Activated naive CD4-positive, alpha-beta T cell treated with anti-CD3 and anti-CD28 coated beads, Interleukin-2, amount 50 U/mL, for 16 hours (primary cell): Measurements from ENCODE around the gene RNF215.

Experiments
- DNase-seq: peaks from one replicate; pipeline ENCODE4 v3.0.0-alpha.2; 2020

Gene RNF215

DNA sequence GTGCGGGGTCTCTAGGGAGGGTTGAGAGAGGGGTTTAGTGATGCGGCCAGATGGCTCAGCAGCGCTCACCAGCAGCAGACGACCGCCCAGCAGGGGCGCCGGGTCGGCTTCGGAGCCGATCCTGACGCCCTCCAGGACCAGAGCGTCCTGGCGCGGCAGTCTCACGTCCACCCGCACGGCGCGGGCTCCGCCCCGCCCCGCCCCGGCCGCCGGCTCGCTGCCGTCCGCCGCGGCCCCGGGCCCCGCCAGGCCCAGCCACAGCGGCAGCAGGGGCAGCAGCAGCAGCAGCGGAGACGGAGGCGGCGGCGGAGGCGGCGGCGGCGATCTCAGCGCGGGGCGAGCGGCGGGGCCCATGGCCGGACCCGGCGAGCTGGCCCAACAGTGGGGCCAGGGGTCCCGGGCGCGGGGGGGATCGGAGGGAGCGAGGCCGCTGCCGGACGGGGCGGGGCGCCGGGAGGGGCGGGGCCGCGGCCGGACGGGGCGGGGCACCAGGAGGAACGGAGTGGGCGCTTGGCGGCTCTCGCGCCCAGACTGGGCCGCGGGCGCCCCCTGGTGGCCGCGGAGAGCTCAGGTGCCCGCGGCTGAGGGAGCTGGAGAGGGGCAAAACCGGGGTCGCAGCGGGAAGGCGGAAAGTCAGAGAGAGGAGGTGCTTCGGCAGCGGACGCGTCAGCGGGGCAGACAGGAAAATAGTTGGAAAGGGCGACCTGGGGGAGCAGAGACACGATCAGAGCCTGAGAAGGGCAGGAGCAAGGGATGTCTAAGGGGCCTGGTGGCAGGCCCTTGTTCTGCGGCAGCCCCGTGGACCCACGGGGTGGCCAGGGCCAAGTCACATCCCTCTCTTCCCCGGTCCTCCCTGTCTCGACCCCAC, at the start of gene RNF215:
RNF215 (minus strand) TSS at position 452 of the 868 bp plus-strand sequence; CDS start at position 354, 98 bp downstream.
- DNase-seq, result peak; percentile 78

DNA sequence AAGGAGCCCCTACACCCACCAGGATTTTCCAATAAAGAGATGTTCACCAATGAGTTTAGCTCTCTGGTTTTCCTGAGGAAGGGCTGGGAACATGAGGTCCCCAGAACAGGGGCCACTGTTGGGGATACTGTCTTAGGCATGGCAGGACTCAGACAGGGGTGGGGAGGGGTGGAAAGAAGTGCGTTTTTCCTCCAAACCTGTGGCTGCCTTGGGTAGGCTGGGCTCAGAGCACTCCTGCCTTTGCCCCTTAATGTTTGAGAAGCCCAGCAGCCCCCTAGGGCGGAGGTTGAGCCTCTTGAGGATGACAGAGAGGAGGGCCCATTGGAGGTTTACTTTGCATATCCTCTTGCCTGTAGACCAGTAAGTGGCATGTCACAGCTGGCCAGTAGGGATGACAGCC, 49.0 kb upstream of the RNF215 start:
- DNase-seq, result no peak

DNA sequence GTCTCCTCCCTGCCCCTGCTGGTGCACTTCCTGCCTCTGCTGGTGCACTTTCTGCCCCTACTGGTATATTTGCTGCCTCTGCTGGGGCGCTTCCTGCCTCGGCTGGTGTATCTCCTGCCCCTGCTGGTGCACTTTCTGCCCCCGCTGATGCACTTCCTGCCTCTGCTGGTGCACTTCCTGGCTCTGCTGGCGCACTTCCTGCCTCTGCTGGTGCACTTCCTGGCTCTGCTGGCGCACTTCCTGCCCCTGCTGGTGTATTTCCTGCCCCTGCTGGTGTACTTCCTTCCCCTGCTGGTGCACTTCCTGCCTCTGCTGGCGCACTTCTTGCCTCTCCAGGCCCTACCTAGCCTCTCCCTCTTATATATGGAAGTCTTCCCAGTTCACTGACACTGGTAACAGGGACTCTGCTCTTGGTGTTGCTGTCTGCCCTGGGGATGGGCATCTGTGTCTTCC, 48.5 kb upstream of the RNF215 start:
- peak; percentile 77 for DNase-seq

DNA sequence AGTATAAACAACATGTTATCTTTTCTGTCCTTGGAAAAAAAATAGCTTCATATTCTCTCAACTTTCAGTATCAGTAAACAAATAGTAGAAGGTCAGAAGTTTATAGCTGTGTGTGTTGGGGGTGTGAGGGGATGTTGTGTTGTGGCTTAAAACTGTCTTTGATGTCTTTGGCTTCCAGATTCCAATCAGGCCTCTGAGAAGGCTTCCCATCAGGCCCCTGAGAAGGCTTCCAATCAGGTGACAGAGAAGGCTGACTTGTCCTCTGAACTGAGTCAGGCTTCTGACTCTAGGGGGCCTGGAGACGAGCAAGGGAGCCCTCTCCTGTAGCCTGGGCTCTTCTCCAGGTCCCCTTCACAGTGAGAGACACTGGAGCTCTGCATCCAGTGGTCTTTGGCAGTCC, 47.6 kb upstream of the RNF215 start:
- no peak for DNase-seq

DNA sequence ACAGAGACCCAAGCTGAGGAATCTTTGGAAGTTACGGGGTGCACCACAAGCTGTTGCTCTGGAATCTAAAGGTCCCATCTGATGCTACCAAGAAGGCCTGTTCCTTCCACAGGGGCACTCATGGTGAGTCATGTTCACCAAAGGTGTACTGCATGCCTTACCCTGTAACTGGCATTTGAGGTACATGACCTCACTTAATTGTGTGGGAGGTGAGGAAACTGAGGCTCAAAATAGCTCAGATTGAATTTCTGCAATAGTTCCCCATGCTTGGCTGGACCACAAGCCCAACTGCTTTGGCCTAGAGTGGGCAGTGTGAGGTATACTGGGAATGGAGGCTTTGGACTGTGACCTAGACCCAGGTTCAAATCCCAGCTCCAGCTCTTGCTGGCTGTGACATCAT, 46.6 kb upstream of the RNF215 start:
- DNase-seq, result no peak

DNA sequence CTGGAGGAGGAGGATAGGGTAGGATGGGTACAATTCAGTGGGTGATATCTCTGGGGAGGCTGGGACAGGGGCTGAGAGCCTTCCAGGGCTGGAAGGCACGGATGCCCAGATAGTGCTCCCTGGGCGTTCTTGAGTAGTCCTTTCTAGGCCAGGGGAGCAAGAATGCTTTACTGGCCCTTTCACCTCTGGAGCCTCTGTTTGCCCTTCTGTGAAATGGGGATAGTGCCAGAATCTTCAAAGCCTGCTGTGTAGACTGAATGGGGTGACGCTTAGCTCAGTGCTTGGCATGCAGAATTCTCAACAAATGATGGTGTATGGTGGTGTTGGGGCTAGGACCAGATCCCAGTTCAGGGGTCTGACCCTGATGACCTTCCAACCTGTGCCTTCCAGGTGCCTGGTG, 46.0 kb upstream of the RNF215 start:
- DNase-seq, result no peak

DNA sequence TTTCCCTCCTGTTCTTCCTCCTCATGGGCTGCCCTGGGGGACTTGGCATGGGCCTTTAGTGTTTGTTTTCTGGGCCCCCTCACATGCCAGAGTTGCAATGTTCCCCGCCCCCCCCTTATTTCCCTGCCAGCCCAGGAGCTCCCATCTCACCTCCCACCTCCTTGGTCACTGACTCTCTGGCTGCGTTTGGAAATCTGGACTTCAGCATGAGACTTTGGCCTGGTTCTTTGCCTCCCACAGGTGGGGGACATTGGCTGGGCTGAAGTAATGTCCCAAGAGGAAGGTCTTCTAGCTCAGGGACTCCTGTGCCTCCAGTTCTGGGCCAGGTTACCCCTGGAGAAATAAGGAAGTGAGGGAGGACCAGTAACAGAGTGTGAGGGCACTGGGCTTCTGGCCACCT, 45.3 kb upstream of the RNF215 start:
- no peak for DNase-seq

DNA sequence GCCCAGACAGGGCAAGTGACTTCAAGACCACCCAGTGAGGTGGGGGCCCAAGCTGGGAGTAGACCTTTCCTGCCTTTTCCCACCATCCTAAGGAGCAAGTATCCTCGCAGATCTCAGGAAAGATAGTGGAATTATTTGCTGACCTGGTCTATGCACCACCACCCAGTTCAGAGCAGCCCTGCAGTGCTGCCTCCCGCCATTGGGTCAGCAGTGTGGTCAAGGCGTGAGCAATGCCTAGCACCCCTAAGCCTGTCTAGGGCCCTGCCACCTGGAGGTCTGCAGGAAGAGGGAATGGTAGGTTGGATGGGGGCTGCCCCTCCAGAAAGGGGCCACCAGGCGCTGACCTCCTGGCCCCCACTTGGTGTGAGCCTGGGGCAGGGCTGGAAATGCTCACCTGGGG, 44.9 kb upstream of the RNF215 start:
- no peak for DNase-seq

DNA sequence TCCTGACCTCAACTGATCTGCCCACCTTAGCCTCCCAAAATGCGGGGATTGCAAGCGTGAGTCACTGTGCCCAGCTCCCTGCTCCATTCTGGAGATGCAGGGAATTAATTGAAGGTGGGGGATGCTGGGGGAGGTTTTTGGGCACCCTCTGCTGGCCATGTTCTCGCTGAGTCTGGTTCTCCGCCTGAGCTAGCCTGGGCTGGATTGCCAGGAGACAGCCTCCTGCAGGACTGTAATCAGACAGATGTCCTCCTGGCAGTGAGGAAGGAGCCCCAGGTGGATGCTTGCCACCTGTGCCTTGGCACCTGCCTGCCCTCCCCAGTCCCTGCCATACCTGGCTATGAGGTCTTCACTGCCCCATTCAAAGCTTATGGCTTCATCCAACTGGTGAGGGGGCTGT, 43.7 kb upstream of the RNF215 start:
- DNase-seq, result no peak

DNA sequence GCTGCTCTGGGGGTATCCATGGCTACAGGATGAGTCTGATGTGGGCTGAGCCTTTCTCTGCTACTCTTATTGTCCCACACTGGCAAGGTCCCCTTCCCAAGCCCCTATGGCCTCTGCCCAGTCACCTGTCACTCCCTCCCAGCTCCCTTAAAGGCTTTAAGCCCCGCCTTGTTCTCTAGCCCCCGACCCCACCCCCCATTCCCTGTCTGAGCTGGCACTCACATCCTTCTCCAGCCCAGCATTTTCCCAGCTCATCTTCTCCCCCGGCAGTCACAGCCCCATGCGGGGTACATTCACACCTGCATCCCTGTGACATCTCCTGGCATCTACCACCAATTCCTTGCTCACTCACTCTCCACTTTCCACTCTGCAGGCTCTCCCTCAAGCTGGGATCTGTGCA, 42.7 kb upstream of the RNF215 start:
- DNase-seq, result no peak

DNA sequence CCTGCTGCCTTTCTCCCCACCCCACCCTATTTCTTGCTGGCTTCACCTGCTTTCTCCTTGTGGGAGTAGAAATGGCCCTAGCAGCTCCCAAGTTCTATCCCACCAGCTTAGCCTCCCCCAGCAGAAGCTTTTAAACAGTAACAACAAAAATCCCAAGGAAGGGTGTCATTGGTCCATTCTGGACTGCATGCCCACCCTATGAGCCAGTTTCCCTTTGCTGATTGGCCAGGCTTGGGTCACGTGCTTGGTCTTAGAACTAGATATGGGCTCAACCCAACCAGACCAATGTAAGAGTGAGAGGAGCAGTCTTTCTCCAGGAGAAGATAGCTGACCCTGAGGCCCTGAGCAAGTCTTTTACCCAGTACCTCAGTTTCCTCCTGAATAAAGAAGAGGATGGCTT, 40.7 kb upstream of the RNF215 start:
- no peak for DNase-seq

DNA sequence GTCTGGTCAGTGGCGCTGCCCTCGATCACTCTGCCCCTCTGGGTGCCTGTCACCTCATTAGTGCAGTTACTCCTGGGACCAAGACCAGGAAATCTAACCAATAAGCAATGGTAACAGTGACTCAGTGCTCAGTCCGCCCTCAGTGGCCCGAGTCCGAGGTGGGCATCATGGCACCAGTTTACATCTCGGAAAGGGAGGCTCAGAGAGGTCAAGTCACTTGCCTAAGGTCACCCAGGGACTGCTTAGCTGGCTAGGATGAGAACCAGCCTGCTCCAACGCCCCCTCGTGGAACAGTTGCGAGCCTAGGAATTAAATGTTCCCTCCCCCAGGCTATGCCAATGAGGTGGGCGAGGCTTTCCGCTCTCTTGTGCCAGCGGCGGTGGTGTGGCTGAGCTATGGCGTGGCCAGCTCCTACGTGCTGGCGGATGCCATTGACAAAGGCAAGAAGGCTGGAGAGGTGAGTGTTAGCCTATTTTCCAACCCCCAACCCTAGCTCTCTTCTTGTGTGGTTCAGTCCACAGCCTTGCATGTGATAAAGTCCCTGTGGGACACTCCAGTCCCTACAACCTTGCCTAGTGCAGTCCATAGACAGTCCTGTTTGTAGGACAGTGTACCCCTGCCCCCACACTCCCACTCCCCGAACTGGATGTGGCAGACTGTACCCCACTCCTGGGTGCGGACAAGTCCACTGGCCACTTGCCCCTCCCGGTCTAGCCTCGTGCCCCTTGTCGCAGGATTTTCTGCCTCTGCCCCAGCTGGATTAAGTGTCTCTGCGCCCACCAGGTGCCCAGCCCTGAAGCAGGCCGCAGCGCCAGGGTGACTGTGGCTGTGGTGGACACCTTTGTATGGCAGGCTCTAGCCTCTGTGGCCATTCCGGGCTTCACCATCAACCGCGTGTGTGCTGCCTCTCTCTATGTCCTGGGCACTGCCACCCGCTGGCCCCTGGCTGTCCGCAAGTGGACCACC, 39.5 kb upstream of the RNF215 start:
- peak; percentile 88 for DNase-seq

DNA sequence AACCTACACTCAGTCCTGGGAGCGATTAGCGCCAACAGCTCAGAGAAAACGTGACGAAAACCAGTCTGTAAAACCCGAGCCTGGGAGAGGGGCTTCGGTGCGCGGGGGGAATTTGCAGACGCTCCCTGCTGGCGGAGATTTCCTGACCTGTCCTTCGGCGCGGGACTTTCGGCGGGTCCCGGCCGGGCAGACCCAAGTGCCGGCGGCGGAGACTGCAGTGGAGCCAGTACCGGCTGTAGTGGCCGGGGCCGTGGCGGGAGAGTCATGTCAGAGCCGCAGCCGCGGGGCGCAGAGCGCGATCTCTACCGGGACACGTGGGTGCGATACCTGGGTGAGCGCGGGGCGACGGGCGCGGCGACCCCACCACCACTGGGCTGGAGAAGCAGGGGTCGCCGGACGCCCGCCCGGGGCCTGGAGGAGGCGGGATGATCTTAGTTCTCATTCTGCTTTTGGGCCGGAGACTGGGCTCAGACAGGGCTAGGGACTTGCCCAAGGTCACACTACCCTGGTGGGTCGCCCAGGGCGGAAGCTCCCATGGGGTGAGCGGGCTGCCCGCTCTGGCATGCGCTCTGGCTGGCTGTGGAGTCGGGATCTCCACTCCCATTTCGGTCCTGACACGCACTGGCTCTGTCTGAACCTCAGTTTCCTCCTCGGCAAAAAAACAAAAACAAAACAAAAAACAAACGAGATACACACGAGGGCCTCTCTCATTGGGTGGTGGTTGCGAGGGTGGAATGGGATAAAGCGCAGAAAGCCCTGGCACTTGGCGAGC, 38.6 kb upstream of the RNF215 start, which contains the start of gene MTFP1:
MTFP1 (plus strand) TSS at position 153 of the 772 bp plus-strand sequence; CDS start at position 265, 112 bp downstream.
- peak; percentile 56 for DNase-seq

DNA sequence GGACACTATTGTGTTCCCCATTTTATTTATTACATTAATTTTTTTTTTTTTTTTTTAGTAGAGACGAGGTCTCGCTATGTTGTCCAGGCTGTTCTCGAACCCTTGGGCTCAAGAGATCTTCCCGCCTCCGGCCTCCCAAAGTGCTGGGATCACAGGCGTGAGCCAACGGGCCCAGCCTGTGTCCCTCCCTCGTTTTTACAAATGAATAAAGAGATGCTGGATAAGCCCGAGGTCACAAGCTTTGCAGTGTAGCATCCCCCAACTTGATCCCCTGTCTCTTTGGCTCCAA, 38.1 kb upstream of the RNF215 start:
- no peak for DNase-seq

DNA sequence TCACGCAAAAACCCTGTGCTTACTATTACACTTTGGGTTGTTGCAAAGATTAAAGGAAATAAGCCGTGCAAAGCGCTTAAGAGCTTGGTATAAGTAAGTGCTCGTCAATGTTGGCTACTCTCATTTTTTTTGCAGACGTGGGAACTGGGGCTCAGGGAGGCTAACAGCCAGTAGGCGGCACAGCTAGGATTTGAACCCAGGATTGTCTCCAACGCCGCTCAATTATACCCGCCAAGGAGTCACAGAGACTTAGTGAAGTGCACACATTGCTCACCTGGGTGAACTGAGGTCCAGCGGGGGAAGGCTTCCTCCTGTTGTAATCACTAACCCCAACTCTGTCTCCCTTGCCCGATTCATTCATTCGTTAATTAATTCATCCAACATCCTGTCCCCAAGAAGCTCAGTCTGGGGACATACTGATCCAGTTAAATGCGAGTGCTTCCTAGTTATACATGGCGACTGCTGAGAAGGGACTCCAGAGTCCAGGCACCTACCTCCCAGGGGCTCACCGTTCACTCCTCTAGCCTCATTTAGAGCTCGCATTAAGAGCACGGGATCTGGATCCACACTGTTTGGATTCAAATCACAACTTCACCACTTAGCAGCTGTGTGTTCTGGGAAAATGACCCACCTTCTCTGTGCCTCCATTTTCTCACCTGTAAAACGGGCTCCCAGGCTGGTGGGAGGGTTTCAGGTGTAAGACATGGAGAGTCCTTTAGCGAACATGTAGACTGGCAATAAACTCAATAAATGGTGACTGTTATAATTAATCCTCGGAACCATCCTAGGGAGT, 37.5 kb upstream of the RNF215 start:
- DNase-seq, result no peak

DNA sequence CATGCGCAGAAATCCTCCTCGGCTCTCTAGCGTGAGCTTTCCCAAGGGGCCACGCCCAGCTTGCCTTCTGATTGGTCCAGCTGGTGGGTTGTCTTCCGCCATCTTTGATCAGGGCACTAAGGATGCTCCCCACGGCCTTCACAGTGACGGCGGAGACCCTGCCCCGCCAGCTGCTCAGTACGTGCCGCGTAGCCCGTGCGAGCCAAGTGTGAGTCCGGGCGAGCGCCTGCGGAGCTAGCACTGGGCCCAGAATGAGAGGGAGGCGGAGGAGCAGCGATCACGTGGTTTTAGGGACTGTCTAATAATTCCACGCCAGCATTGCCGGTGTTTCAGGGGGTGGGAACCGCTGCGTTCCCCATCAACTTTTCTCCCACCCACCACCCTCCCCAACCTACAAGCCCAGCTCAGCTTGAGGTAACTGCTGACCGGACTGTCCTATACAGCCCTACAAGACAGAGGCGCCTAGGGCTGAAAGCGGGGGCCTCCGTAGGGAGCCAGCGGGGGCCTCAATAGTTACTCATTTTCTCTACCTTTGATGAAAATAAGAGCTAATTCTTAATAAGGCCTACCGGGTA, 36.8 kb upstream of the RNF215 start:
- peak; percentile 98 for DNase-seq

DNA sequence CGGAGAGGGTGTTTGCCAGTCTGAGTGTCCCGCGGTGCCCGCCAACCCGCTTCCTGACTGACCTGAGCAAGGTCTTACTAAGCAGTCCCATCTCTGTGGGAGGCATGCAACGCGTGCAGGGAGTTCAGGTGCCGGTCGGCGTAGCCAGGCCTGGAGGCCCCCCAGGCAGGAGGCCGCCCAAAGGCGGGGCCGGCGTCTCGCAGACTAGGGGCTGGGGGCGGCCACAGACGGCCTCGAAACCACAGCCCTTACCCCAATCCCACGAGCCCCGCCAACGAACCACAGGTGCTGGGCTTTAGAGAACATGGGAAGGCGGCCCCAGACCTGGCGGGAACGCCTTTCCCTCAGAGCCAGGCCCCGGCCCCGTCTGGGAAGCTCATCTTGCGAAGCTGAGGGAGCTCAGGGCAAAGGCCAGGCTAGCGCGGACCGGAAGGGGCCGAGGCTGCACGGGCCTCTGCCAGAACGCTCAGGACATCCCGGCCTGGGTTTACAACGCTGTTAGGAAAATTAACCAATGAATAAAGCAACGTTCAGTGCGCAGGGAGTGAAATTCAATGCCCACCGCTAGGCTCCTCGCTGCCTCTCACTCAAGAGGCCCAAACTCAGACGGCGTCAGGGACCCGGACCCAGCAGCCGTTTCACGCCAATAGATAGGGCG, 36.2 kb upstream of the RNF215 start:
- DNase-seq, result peak; percentile 56

DNA sequence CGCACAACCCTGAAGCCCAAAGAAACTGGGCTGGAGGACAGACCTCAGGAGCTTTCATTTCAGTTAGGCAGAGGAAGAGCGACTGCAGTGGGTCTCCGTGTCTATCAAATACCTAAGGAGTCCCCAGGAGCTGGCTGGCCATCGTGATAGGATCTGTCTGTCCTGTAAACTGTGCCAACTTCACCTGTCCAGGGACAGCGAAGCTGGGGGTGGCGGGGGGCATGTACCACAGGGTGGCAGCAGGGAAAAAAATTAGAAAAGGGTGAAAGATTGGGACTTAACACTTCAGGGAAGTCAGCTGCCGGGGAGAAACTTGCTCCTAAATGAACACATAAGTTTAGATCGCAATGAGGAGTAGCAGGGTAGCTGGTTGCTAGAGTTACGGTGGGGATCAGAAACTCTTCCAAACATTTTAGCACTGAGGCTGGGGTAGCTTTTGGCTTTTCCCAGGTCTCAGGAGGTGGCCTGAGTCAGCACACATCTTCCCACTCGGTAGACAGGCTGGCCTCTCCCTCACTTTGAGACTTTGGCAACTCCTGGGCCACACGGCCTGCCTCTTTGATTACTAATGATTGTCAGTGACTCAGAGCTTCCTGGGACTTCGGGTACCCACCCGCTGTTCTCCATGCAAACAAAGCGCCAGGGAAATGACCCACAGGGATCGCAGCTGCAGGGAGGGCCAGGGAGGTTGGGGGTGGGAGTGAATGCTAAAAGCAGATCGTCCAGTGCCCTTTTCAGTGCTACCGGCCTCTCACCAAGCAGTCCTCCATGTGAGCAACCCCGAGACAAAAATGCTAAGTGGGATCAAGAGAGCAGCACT, 35.5 kb upstream of the RNF215 start:
- DNase-seq, result peak; percentile 39

DNA sequence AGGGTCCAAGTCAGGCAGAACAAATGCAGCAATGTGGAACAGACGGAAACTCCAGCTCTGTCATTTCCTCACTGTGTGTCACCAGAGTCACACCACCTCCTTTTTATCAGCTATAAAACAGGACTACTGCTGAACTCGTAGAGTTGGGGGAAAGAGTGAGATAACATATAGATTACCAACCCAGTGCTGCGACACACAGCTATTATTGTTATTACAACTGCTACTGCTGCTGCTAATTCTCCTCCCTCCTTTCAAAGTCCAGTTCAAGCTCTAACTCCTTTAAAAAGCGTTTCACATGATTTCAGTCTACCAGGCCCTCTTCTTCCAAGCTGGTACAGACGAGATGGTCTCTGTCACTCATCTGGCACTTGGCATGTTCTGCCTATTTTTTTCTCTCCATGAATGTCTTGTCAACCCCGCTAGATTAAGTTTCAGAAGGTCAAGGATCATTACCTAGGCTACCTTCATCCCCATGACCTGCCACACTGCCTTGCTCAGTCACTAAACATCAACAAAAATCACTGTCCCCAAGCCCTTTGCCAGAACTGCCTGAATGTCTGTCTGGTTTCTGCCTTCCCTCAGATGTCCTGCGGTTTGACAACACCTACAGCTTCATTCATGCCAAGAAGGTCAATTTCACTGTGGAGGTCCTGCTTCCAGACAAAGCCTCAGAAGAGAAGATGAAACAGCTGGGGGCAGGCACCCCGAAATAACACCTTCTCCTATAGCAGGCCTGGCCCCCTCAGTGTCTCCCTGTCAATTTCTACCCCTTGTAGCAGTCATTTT, 34.7 kb upstream of the RNF215 start:
- DNase-seq, result no peak
